ENCODE measurements around the gene ZNF763.

DNA sequence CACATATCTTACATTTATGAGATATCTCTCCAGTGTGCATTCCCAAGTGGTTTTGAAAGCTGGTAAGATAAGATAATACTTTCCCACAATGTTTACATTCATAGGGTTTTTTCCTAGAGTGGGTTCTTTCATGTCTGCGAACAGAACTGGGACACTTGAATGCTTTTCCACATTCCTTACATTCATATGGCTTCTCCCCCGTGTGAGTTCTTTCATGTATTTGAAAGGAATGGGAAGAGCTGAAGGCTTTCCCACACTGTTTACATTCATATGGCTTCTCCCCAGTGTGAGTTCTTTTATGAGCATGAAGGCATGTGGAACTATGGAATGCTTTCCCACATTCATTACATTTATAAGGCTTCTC lies 50.9 kb downstream of the ZNF763 start:
- no peak for TF ChIP-seq EP300 (IDR thresholded peaks at IDR 0.05)
- TF ChIP-seq, protein P1, sequence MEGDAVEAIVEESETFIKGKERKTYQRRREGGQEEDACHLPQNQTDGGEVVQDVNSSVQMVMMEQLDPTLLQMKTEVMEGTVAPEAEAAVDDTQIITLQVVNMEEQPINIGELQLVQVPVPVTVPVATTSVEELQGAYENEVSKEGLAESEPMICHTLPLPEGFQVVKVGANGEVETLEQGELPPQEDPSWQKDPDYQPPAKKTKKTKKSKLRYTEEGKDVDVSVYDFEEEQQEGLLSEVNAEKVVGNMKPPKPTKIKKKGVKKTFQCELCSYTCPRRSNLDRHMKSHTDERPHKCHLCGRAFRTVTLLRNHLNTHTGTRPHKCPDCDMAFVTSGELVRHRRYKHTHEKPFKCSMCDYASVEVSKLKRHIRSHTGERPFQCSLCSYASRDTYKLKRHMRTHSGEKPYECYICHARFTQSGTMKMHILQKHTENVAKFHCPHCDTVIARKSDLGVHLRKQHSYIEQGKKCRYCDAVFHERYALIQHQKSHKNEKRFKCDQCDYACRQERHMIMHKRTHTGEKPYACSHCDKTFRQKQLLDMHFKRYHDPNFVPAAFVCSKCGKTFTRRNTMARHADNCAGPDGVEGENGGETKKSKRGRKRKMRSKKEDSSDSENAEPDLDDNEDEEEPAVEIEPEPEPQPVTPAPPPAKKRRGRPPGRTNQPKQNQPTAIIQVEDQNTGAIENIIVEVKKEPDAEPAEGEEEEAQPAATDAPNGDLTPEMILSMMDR (IDR thresholded peaks at IDR 0.05), result no peak
